ENCODE results near the gene KCNK15.

The KCNK15 gene

DNA sequence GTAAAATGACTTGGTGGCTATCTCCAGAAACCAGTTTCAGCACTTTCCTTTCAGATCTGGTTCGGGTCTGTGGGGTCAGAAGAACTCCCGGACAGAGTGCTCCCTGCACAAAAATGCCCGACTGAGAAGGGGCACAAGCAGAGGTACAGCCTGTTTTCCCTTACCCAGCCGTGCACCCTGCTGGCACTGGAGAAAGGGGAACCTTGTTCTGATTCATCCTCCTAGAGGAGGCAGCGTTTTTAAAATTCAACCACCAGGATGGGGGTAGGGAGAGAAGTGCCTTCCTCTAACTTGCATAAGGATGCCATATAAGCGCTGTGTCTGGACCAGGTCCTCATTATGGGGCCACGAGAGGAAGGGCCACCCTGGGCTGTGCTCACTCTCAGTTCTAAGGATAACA, 47.1 kb downstream of the KCNK15 start:
- DNase-seq, result no peak

DNA sequence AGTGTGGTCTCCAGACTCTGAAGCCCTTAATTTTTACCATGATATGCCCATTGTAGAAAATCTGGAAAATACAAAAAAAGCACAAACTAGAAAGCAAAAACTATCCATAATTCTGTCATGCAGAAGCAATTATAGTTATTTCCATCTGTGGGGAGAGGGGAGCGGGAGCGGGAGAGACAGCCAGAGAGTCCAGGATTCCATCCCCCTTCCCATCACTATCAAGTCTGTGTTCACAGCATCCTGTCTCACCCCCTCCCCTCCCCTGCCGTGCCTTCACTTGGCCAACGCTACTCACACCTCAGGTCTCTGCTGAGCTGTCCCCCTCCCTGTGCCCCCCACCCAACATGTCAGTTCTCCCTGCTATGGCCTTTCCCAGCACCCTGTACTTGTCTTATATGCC, 50.2 kb downstream of the KCNK15 start:
- DNase-seq, result no peak

DNA sequence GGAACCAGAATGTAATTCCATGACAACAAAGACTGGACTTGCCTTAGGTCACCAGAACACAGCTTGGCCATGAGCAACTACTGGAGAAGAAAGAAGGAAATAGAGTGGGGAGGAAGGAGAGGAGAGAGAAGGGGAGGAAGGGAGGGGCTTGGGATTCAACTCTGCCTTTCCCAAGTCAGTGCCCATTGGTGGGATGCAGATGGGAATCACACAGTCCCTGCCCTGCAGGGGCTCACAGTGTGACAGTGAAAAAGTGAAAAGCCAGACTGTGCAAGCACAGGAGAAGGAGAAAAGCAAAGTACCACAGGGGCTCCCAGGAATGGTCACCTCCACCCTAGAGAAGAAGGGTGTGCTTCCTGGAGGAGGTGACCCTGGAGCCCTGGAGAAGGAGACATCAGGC, 50.6 kb downstream of the KCNK15 start:
- DNase-seq, result no peak

DNA sequence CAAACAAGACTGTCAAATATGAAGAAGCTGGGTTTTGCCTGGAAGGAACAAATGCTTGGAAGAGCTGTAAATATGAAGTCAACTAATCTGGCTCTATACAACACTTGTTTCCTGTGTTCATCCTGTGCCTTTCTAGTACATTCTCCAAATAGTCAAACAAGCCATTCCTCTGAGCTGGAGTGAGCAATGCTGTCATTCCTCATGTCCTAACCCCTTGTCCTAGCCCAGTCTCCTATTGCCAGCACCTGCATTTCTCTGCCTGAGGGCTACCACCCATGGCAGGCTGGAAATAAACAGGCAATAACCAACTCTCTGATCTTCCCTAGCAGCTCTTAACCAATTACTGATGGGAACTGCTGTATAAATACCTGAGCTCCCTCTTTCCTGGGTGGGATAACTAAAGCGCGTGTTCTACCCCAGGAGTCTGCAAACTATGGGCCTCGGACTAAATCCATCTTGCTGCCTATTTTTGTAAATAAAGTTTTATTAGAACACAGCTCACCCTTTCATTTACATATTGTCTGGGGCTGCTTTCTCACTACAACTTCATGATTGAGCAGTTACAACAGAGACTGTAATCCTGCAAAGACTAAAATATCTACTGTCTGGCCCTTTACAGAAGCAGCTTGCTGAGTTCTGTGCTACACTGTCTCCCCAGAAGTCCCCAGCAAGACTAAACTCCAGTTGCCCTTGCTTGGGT, 51.2 kb downstream of the KCNK15 start:
- DNase-seq, result no peak

DNA sequence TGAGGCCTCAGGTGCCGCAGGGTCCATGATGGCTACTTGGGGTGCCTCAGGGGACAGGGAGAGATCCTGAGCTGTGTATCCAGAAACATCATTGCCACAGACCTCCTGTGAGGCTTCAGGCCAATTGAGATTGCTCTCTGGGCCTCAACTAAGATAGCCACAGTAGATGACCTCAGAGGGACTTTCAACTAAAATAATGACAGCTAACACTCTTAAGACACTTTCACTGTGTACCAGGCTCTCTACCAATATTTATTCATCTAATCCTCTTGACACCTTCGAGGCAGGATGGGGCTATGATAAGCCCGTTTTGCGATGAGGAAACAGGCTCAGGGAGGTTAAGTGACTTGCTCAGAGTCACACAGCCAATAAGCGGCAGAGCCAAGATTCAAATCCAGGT, 54.0 kb downstream of the KCNK15 start:
- no peak for DNase-seq

DNA sequence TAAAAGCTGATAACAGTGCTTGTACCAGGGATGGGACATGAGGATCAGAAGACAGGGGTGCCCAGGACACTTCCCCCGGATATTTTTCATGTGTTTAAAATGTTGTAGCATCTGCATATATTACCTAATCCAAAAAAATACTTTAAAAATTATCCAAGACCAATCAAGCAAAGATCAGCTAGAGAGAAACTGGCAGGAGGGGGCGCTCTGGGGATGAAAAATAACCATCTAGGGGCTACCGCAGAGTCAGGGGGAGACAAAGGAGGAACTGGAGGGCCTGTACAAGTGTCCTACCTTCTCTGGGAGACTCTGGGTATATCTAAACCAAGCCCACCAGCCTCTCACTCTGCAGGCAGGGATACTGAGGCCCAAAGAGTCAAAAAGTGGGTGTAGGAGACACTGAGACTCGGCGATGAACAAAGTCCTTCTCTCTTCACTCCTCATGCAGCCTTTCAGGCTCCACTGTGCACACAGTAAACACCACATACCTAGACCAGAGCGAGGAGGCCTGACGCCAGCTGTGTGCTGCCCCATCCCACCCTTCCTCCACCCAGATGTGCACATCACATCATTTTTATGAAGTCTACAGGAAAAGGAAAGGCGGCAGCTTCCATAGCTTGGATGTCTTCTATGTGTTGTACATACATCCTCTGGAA, 54.9 kb downstream of the KCNK15 start:
- no peak for DNase-seq

All from activated CD8-positive, alpha-beta memory T cell treated with anti-CD3 and anti-CD28 coated beads, Interleukin-2, amount 50 U/mL, for 4 hours (primary cell).